K562 (cell line): ENCODE data around the gene PWP2. TPM values are rescaled to one million over a fixed set of nuclear protein-coding genes. Genes with fewer than 3 reads are reported as not detected.

ENCODE experiments used
- polyA plus RNA-seq, 8 experiments: library from polyadenylated mRNA; depleted of rRNA in 4 of 8; stranded (reverse) in 5 of 8; unstranded in 3 of 8; fragments of >200 nt; fragmentation: Nextera tagmentation in 2 of 8; fragmentation: Illumina TruSeq in 1 of 8; extraction: Ambion mirVana in 2 of 8; extraction: Trizol in 1 of 8; gene quantifications; 2 replicates each; pipeline versions ENCODE4 v1.2.1 to v1.2.3, GENCODE V29; 2011 to 2014; ENCODE audit warnings: inconsistent platforms in 1 of 8, missing spikeins in 1 of 8
- total RNA-seq, 7 experiments: library from RNA; depleted of rRNA in 6 of 7; stranded (reverse); fragments of >200 nt in 6 of 7; fragmentation: Illumina TruSeq in 2 of 7; extraction: Trizol in 2 of 7; gene quantifications; 2 replicates each; pipeline versions ENCODE4 v1.2.1 to v1.2.3, GENCODE V29; 2011 to 2021; ENCODE audit warnings: low replicate concordance in 1 of 7
- TF ChIP-seq, protein P1 (sequence below): fragments of 200-800 bp; sonication (Bioruptor generic); IDR thresholded peaks from 2 replicates; pipeline ENCODE4 v1.6.1; 2016; ENCODE audit warnings: missing genetic modification characterization, missing compliant biosample characterization
- TF ChIP-seq, protein P2 (sequence below): sonication (generic); formaldehyde crosslinking; IDR thresholded peaks from 2 replicates; pipeline ENCODE4 v1.8.1; 2023; ENCODE audit warnings: mild to moderate bottlenecking, missing genetic modification reagents

Gene PWP2
- total and polyA plus RNA-seq, 9 of the 15 experiments (the other 6 are each of a cell fraction or from before 2014, with no cell fraction given), result 0.72 to 57.6 (median 31.1) TPM

DNA sequence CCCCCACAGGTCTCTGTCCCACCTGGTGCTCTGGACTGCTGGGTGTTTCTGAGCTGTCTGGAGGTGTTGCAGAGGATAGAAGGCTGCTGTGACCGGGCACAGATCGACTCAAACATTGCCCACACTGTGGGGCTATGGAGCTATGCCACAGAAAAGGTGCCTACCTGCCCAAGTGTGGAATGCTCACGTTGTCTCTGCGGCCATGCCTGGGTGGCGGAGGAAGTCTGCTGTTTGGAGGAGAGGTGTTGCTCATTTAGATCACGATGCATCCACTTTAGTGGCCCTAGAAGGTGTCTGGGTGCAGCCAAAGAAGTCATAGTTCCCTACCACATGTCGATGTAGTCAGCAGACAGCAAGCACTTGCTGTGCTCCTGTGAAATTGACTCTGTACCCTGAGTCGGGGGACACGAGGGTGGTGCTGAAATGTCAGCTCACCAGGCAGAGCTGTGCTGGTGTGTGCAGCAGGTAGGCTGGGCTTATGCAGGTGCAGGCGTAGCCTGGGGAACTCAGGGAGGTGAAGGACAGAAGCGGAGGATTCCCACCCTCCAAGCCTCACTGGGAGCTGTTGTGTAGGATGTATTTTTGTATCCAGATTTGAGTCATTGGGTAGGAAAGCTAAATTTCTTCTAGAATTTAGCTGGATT lies 32.8 kb upstream of the PWP2 start (continued):
- TF ChIP-seq, protein P1, sequence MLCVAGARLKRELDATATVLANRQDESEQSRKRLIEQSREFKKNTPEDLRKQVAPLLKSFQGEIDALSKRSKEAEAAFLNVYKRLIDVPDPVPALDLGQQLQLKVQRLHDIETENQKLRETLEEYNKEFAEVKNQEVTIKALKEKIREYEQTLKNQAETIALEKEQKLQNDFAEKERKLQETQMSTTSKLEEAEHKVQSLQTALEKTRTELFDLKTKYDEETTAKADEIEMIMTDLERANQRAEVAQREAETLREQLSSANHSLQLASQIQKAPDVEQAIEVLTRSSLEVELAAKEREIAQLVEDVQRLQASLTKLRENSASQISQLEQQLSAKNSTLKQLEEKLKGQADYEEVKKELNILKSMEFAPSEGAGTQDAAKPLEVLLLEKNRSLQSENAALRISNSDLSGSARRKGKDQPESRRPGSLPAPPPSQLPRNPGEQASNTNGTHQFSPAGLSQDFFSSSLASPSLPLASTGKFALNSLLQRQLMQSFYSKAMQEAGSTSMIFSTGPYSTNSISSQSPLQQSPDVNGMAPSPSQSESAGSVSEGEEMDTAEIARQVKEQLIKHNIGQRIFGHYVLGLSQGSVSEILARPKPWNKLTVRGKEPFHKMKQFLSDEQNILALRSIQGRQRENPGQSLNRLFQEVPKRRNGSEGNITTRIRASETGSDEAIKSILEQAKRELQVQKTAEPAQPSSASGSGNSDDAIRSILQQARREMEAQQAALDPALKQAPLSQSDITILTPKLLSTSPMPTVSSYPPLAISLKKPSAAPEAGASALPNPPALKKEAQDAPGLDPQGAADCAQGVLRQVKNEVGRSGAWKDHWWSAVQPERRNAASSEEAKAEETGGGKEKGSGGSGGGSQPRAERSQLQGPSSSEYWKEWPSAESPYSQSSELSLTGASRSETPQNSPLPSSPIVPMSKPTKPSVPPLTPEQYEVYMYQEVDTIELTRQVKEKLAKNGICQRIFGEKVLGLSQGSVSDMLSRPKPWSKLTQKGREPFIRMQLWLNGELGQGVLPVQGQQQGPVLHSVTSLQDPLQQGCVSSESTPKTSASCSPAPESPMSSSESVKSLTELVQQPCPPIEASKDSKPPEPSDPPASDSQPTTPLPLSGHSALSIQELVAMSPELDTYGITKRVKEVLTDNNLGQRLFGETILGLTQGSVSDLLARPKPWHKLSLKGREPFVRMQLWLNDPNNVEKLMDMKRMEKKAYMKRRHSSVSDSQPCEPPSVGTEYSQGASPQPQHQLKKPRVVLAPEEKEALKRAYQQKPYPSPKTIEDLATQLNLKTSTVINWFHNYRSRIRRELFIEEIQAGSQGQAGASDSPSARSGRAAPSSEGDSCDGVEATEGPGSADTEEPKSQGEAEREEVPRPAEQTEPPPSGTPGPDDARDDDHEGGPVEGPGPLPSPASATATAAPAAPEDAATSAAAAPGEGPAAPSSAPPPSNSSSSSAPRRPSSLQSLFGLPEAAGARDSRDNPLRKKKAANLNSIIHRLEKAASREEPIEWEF (CRISPR knock-in tag), result no peak
- TF ChIP-seq, protein P2, sequence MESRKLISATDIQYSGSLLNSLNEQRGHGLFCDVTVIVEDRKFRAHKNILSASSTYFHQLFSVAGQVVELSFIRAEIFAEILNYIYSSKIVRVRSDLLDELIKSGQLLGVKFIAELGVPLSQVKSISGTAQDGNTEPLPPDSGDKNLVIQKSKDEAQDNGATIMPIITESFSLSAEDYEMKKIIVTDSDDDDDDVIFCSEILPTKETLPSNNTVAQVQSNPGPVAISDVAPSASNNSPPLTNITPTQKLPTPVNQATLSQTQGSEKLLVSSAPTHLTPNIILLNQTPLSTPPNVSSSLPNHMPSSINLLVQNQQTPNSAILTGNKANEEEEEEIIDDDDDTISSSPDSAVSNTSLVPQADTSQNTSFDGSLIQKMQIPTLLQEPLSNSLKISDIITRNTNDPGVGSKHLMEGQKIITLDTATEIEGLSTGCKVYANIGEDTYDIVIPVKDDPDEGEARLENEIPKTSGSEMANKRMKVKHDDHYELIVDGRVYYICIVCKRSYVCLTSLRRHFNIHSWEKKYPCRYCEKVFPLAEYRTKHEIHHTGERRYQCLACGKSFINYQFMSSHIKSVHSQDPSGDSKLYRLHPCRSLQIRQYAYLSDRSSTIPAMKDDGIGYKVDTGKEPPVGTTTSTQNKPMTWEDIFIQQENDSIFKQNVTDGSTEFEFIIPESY (CRISPR knock-in tag), result no peak
- TF ChIP-seq, all 486 proteins: peak for 0
